NCI-H526 (cell line): ENCODE results near the gene RIMBP2.
"Not testable (repeated sequence)": the region's sequence is repeated elsewhere in the genome, so short reads cannot be mapped to it uniquely, and the experiment has no call there.

Experiments used
- DNase-seq, 2 experiments: peaks; one replicate each; lab custom pipeline; 2025; lab: John Stamatoyannopoulos, UW

RIMBP2 gene

GRCh38 chr12:130596241-130596640, 119.9 kb downstream of the RIMBP2 start:
- no peak for DNase-seq

GRCh38 chr12:130595566-130595965, 120.5 kb downstream of the RIMBP2 start:
- no peak for DNase-seq

- no peak for DNase-seq
Measured at GRCh38 chr12:130593056-130593455, 123.0 kb downstream of the RIMBP2 start.

GRCh38 chr12:130592641-130593040, 123.5 kb downstream of the RIMBP2 start:
- DNase-seq, result no peak

GRCh38 chr12:130591736-130592135, 124.4 kb downstream of the RIMBP2 start:
- peak in 1 of 2 experiments; percentile 48 for DNase-seq

GRCh38 chr12:130590685-130591084, 125.4 kb downstream of the RIMBP2 start:
- peak in 1 of 2 experiments; percentile 22 for DNase-seq

- peak in 1 of 2 experiments; percentile 50 for DNase-seq
Measured at GRCh38 chr12:130589540-130590317, 126.4 kb downstream of the RIMBP2 start.

- DNase-seq, result no peak
Measured at GRCh38 chr12:130588696-130589539, 127.2 kb downstream of the RIMBP2 start.

GRCh38 chr12:130587966-130588365, 128.1 kb downstream of the RIMBP2 start:
- no peak for DNase-seq

- DNase-seq, result not testable (repeated sequence)
Measured at GRCh38 chr12:130584475-130584874, 131.6 kb downstream of the RIMBP2 start.

- no peak for DNase-seq
Measured at GRCh38 chr12:130583800-130584199, 132.3 kb downstream of the RIMBP2 start.

GRCh38 chr12:130583317-130583716, 132.8 kb downstream of the RIMBP2 start:
- DNase-seq, result no peak

GRCh38 chr12:130582286-130582685, 133.8 kb downstream of the RIMBP2 start:
- DNase-seq, result no peak

GRCh38 chr12:130581782-130582181, 134.3 kb downstream of the RIMBP2 start:
- no peak for DNase-seq

- no peak for DNase-seq
Measured at GRCh38 chr12:130579231-130579630, 136.9 kb downstream of the RIMBP2 start.

- DNase-seq, result no peak
Measured at GRCh38 chr12:130577351-130577750, 138.7 kb downstream of the RIMBP2 start.

- no peak for DNase-seq
Measured at GRCh38 chr12:130576371-130576816, 139.7 kb downstream of the RIMBP2 start.

GRCh38 chr12:130574402-130574801, 141.7 kb downstream of the RIMBP2 start:
- DNase-seq, result no peak

GRCh38 chr12:130573766-130574165, 142.3 kb downstream of the RIMBP2 start:
- no peak for DNase-seq

GRCh38 chr12:130573235-130573634, 142.9 kb downstream of the RIMBP2 start:
- DNase-seq, result no peak

GRCh38 chr12:130572553-130572952, 143.5 kb downstream of the RIMBP2 start:
- DNase-seq, result no peak

- no peak for DNase-seq
Measured at GRCh38 chr12:130571734-130572133, 144.4 kb downstream of the RIMBP2 start.

- no peak for DNase-seq
Measured at GRCh38 chr12:130571089-130571488, 145.0 kb downstream of the RIMBP2 start.
